ENCODE measurements around the gene UBASH3B.

Gene UBASH3B

DNA sequence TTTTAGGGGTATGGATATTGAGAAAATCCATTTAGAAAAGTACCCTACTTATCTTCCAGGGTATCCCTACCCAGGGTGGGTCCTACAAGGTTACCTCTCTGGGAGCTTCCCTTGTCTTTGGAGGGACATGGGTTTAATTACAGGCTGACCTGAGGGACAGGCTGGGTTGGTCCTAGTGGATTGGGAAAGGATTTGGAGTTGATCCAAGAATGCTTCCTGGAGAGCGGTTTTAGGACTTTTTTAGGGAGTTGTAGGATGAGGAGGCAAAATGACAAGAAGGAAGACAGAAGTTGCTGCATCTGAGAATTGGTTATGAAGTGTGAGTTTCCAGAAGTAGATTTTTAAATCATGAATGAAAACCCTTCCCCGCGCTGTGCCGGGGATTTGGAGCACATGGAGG lies 121.0 kb downstream of the UBASH3B start:
- no peak for DNase-seq (ENCODE audit: extremely low read depth, low read depth)
- no peak overlapping the region for H3K4me3 ChIP-seq (replicated peaks; ENCODE audit: low read depth, low read length)
- TF ChIP-seq, protein P1, sequence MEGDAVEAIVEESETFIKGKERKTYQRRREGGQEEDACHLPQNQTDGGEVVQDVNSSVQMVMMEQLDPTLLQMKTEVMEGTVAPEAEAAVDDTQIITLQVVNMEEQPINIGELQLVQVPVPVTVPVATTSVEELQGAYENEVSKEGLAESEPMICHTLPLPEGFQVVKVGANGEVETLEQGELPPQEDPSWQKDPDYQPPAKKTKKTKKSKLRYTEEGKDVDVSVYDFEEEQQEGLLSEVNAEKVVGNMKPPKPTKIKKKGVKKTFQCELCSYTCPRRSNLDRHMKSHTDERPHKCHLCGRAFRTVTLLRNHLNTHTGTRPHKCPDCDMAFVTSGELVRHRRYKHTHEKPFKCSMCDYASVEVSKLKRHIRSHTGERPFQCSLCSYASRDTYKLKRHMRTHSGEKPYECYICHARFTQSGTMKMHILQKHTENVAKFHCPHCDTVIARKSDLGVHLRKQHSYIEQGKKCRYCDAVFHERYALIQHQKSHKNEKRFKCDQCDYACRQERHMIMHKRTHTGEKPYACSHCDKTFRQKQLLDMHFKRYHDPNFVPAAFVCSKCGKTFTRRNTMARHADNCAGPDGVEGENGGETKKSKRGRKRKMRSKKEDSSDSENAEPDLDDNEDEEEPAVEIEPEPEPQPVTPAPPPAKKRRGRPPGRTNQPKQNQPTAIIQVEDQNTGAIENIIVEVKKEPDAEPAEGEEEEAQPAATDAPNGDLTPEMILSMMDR (IDR thresholded peaks at IDR 0.05; ENCODE audit: low read depth, low read length, missing control alignments): no peak

DNA sequence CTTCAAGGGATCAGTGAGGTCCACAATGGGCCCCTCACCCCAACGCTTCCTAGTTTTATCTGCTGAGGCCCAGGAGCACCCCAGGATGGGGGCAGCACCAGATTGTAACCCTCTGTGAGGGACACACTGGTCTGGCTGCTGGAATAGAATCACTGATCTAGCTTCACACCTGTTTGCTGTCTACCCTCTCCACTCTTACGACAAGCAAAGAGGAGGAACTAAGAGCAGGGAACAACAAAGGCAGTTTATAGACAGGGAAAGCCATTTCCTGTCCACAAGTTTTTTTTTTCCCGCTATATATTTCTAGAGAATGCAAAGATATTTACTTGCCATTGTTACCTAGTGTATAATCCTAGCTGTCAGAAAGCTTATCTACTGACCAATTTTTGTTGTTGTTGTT lies 121.8 kb downstream of the UBASH3B start:
- no peak overlapping the region for H3K4me3 ChIP-seq (replicated peaks; ENCODE audit: low read depth, low read length)
- no peak for DNase-seq (ENCODE audit: extremely low read depth, low read depth)
- TF ChIP-seq, protein P1 (IDR thresholded peaks at IDR 0.05; ENCODE audit: low read depth, low read length, missing control alignments): no peak

DNA sequence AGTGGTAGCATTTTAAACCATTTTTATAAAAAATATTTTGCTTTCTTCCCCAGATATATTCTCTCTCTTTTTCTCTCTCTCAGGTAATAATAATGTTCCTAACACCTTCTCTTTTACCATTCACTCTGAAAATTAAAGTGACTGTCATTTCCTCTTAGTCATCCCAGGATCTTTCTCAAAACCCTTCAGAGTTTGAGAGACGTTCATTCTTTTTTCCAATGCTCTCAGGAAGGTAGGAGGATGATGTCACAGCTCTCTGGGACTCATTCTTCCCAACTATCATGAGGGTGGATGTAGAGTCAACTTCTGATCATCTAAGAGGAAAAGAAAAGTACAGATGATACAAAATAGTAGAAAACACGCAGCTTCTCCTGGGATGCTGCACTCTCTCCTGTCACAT lies 122.6 kb downstream of the UBASH3B start:
- no peak for DNase-seq (ENCODE audit: extremely low read depth, low read depth)
- no peak overlapping the region for H3K4me3 ChIP-seq (replicated peaks; ENCODE audit: low read depth, low read length)
- TF ChIP-seq, protein P1 (IDR thresholded peaks at IDR 0.05; ENCODE audit: low read depth, low read length, missing control alignments): no peak

DNA sequence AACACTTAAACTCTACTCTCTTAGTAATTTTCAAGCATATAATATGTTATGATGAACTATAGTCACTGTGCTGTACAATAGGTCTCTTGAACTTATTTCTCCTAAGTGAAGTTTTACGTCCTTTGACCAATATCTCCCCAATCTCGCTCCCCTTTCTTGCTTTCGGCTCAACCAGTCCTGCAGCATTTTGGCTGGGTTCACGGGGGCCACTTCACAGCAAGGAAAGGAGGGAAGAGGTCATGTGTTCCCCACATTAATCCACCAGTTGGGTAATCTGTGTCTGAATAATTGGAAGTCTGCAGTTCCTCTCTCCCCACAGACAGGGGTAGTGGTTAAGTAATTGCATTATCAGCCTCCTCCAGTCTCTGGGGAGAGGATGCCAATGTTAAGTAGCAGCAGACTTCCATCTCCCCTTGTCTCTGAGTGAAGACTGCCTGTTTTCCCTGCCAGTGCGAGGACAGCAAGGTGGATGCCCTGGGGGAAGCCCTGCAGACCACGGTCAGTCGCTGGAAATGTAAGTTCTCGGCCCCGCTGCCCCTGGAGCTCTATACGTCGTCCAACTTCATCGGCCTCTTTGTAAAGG lies 123.6 kb downstream of the UBASH3B start:
- H3K4me3 ChIP-seq (replicated peaks; ENCODE audit: low read depth, low read length): no peak overlapping the region
- TF ChIP-seq, protein P1 (IDR thresholded peaks at IDR 0.05; ENCODE audit: low read depth, low read length, missing control alignments): no peak
- no peak for DNase-seq (ENCODE audit: extremely low read depth, low read depth)

- DNase-seq (ENCODE audit: extremely low read depth, low read depth): no peak
- TF ChIP-seq, protein P1 (IDR thresholded peaks at IDR 0.05; ENCODE audit: low read depth, low read length, missing control alignments): no peak
- H3K4me3 ChIP-seq (replicated peaks; ENCODE audit: low read depth, low read length): no peak overlapping the region
Measured at GRCh38 chr11:122780296-122780949, 124.9 kb downstream of the UBASH3B start.

GRCh38 chr11:122781378-122782195 lies 126.1 kb downstream of the UBASH3B start:
- TF ChIP-seq, protein P1 (IDR thresholded peaks at IDR 0.05; ENCODE audit: low read depth, low read length, missing control alignments): peak; percentile 94
- peak; percentile 74 for DNase-seq (ENCODE audit: extremely low read depth, low read depth)
- H3K4me3 ChIP-seq (replicated peaks; ENCODE audit: low read depth, low read length): no peak overlapping the region

Data from HFF-Myc (cell line).